GM18526 (cell line): Measurements from ENCODE around the gene SLC22A23.

ENCODE experiments used
- POLR2A ChIP-seq: IDR thresholded peaks from 3 replicates; pipeline ENCODE4 v1.6.1; 2011; ENCODE audit not compliant: insufficient read length; ENCODE audit errors: extremely low read depth

SLC22A23 gene

DNA sequence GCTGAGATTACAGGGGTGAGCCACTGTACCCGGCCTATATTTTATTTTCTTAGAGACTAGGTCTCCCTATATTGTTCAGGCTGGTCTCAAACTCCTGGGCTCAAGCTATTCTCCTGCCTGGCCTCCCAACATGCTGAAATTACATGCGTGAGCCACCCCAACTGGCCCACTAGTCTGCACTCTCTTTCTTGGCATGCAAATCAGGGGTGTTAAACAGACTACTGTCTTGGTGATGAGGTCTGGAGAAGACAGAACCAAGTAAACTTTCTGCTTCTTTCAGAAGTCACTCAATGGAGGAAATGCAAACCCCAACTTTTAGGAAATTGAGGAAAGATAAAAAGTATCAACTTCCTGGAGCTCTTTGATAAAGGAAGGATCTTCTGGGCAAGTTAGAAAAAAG, 221.4 kb downstream of the SLC22A23 start:
- TF ChIP-seq POLR2A, result no peak

DNA sequence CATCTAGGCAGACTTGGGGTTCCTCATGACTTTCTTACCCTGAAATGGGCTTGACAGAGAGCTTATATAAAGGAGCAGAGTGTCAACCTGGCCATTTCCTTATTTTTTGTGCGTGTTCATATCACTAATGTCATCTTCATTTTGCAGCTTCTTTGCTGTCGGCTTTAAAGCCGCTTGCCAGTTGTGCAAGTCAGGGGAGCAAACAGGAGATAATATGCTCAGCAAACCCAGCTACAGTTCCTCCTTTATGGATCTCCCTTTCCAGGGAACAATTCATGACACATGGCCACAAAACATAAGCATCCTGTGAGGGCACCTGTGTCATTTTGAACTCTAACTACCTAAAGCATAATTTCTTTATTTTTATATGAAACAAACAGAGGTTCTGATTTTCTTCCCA, 222.9 kb downstream of the SLC22A23 start:
- no peak for TF ChIP-seq POLR2A

DNA sequence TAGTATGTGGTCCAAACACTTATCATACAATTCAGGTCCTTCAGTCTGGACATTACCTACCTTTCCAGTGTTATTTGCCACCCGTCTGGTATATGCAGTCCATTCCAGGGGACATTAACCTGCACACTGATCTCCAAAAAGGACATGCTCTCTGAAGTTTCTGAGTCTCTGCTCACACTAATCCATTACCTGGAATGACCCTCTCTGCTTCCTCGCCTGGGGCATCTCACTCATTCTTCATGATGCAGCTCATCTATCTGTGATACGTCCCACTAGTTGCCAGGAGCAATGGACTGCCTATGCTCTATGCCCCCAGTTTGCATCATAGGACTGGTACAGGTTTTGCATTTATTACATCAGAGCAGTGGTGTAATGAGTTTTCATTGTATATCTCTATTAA, 223.5 kb downstream of the SLC22A23 start:
- TF ChIP-seq POLR2A, result no peak

DNA sequence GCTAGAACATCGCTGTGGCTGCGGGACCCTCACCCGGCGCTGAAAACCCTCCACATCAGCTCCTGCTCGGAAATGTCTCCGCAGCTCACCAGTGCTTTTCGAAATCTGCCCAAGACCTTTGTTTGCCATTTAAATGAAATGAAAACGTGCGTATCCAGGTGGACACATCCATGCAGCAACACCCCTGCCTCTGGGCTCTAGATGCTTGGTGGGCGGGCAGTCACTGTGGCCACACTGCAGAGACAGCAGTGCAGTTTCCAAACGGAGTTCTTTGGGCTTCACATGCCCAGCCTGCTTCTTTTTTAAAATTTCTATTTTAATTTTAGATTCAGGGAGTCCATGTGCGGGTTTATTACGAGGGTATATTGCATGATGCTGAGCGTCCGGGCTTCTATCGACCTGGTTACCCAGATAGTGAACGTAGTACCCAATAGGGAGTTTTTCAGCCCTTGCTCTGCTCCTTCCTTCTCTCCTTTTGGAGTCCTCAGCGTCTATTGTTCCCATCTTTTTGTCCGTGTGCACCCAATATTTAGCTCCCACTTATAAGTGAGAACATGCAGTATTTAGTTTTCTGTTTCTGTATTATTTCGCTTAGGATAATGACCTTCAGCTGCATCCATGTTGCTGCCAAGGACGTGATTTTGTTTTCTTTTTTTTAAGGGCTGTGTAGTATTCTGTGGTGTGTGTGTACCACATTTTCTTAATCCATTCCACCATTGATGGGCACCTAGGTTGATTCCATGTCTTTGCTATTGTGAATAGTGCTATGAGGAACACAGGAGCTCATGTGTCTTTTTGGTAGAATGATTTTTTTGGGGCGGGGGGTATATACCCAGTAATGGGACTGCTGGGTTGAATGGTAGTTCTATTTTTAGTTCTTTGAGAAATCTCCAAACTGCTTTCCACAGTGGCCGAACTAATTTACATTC, 224.6 kb downstream of the SLC22A23 start:
- no peak for TF ChIP-seq POLR2A

GRCh38 chr6:3231247-3232016, 225.4 kb downstream of the SLC22A23 start:
- TF ChIP-seq POLR2A, result no peak

DNA sequence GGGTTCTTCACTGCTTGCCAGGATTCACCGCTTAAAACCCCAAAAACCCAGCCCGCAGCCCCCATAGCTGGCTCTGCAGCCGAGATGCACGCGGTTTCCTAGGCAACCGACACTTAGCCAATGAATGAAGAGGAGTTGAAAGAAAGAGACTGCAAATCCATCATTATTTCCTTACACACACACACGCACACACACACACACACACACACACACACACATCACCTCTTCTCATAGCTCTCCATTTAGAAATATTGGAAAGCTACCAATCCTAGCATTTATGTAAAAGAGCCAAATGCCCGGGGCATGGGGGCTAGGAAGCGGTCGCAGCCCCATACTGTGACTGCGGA, 226.0 kb downstream of the SLC22A23 start:
- no peak for TF ChIP-seq POLR2A

GRCh38 chr6:3230256-3230882, 226.5 kb downstream of the SLC22A23 start:
- TF ChIP-seq POLR2A, result no peak

DNA sequence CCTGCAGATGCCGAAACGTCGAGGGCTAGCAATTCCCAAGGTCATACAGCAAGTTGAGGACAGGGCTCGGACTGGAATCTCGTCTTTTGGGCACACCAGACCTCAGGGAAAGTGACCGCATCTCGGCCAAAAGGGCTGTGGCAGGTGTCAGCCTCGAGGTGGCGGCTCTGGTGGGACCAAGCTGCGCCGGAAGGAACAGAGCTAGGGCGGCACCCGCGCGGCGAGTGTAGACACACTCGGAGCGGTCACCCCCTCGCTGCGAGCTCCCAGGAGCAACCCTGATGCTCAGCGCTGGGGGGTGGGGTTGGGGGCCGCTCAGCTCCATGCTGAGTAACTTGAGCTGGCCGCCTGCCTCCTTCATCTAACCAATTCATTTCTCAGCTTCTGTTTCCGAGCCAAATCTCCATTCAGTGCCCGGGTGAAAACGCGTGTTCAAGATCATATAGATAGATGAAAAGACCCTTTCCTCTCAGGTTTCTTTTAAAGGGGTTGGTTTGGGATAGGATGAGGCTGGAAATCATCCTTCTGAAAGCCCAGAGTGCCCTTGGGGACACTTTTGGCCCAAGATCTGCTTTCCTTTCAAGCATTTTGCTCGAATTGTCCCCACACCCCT, 227.2 kb downstream of the SLC22A23 start:
- TF ChIP-seq POLR2A, result no peak

DNA sequence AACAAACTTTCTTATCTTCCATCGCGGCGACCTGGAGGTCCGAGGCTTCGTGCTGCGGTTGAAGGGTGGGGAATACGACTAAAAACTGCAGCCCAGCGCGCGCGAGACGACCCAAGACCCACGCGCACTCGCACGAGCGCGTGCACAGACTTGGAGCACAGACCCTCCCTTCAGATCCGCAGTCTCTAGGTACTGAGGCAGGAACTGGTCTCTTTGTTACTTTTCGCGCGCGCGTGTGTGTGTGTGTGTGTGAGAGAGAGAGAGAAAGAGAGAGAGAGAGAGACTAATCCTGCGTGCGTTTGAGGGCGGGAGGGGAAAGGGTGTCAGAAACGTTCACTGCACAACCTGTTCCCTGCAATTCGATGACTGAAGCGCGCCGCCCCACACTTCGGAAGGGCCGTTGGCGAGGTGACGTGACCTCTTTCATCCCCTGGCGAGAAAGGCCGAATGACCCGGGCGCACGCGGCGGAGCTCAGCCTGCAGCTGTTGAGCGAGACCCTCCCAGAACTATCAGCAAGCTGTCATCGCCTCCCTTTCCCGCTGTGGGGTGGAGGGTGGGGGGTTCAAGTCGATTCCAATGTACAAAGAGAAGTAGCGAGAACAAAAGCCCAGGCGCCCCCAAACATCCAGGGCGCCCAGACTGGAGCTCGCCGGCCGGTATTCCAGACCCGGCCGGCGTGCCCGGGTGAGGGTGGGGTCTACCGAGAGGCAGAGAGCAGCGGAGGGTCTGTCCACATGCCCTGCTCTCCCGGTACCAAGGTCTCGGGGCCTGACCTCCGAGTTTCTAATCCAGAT, 227.9 kb downstream of the SLC22A23 start:
- no peak for TF ChIP-seq POLR2A

- TF ChIP-seq POLR2A, result no peak
Observed at GRCh38 chr6:3228046-3228671, 228.7 kb downstream of the SLC22A23 start.

GRCh38 chr6:3227363-3228045, 229.3 kb downstream of the SLC22A23 start, which contains the start of gene TUBB2B:
Gene TUBB2B, minus strand, starts transcription at chr6:3227653. Its CDS starts 110 bp downstream, at chr6:3227543.
- peak; percentile 62 for TF ChIP-seq POLR2A

- no peak for TF ChIP-seq POLR2A
Observed at GRCh38 chr6:3226481-3227362, 230.1 kb downstream of the SLC22A23 start.
